Left lung (tissue), 10 donors: Measurements from ENCODE around the gene ZNF597. TPM values are rescaled to one million over a fixed set of nuclear protein-coding genes. Genes with fewer than 3 reads are reported as not detected.

Source experiments
- ATAC-seq: fragments of 200-7000 bp; cut with Tn5 transposase; one replicate; pipeline ENCODE4 v1.9.1; 2020; ENCODE audit warnings: moderate library complexity
- DNase-seq, 4 donors: peaks; one replicate each; pipeline ENCODE4 v3.0.0-alpha.2; 2013 to 2020
- H3K27ac ChIP-seq, 2 donors: fragments of 200-600 bp; sonication (generic) in 1 of 2; one replicate each; pipeline versions ENCODE4 v1.5.0 to v1.8.0; 2020 to 2021
- H3K27me3 ChIP-seq, 2 donors: fragments of 200-600 bp; sonication (generic) in 1 of 2; one replicate each; pipeline versions ENCODE4 v1.5.0 to v1.8.0; 2020 to 2021
- H3K36me3 ChIP-seq, 2 donors: fragments of 200-600 bp; sonication (generic) in 1 of 2; one replicate each; pipeline versions ENCODE4 v1.5.0 to v1.8.0; 2020 to 2021
- H3K4me1 ChIP-seq, 2 donors: fragments of 200-600 bp; one replicate each; pipeline ENCODE4 v1.8.0; 2021
- H3K4me3 ChIP-seq, 2 donors: fragments of 200-600 bp; sonication (generic) in 1 of 2; one replicate each; pipeline versions ENCODE4 v1.5.0 to v1.8.0; 2020 to 2021; ENCODE audit warnings: mild to moderate bottlenecking in 1 of 2
- H3K9me3 ChIP-seq, 2 donors: fragments of 200-600 bp; sonication (generic) in 1 of 2; one replicate each; pipeline versions ENCODE4 v1.5.0 to v1.8.0; 2020 to 2021
- CTCF ChIP-seq, 2 donors: fragments of 200-600 bp; sonication (generic) in 1 of 2; IDR thresholded peaks; one replicate each; pipeline versions ENCODE4 v1.5.0 to v1.8.0; 2021; ENCODE audit warnings: antibody characterized with exemption in 2 of 2
- intact Hi-C, 2 donors: fragments of 100-400 bp; cut with DNase I; formaldehyde crosslinking; loops; one replicate each; pipeline versions ENCODE4 v1.11.2 to v1.14.2; 2022
- polyA plus RNA-seq, 6 donors: library from polyadenylated mRNA; unstranded; fragments of 120-200 nt; gene quantifications; one replicate each; pipeline ENCODE4 v1.2.1, GENCODE V29; 2013; ENCODE audit not compliant: insufficient read length in 6 of 6
- total RNA-seq, 2 donors: library from RNA; stranded (reverse); fragmentation: NEBNext Ultra II Directional; extraction: Animal tissue kit (Norgen Biotek cat#: 25700); gene quantifications; one replicate each; pipeline ENCODE4 v1.2.1, GENCODE V29; 2021
- donor health status: DM: no; HTN: yes; CAD: no.
- donor health status: DM: no; HTN: no; CAD: no.

The ZNF597 gene
- total and polyA plus RNA-seq, 8 donors: 3.2 to 4.8 (median 4.2) TPM

- intact Hi-C loops: no loop called here
- peaks cover 30 to 54% of the 10 kb centered on the region in 2 donors for H3K4me1 ChIP-seq
- H3K36me3 ChIP-seq: no peaks in the 10 kb centered on the region
- no peaks in the 10 kb centered on the region for H3K27me3 ChIP-seq
- peak overlapping the region; percentile 95 to 96 for H3K27ac ChIP-seq
- DNase-seq: peak; percentile 85 to 97 (median 90)
- peak; percentile 28 to 53 for TF ChIP-seq CTCF (IDR thresholded peaks at IDR 0.05)
- no peaks in the 10 kb centered on the region for H3K9me3 ChIP-seq
- peak overlapping the region; percentile 87 for H3K4me3 ChIP-seq
- ATAC-seq: peak; percentile 95
Observed at GRCh38 chr16:3457434-3458252, 14.3 kb upstream of the ZNF597 start.

- DNase-seq (no peak), ATAC-seq (no peak)
- H3K4me1 ChIP-seq: peaks cover 13 to 48% of the 10 kb centered on the region in 2 donors
- intact Hi-C loops: no loop called here
- no peak overlapping the region for H3K27ac ChIP-seq
- TF ChIP-seq CTCF (IDR thresholded peaks at IDR 0.05): no peak
- H3K36me3 ChIP-seq: peaks cover 0 to 3% of the 10 kb centered on the region in 2 donors
- no peaks in the 10 kb centered on the region for H3K27me3 ChIP-seq
- H3K9me3 ChIP-seq: no peaks in the 10 kb centered on the region
- no peak overlapping the region for H3K4me3 ChIP-seq
Observed at GRCh38 chr16:3454631-3455147, 11.4 kb upstream of the ZNF597 start.

GRCh38 chr16:3454093-3454492, 10.8 kb upstream of the ZNF597 start:
- no peaks in the 10 kb centered on the region for H3K9me3 ChIP-seq
- no peak for TF ChIP-seq CTCF (IDR thresholded peaks at IDR 0.05)

GRCh38 chr16:3444032-3444388, 706 bp upstream of the ZNF597 start:
- intact Hi-C loops: no loop called here
- H3K4me3 ChIP-seq: peak overlapping the region; percentile 46 to 67
- peak; percentile 77 for ATAC-seq
- H3K4me1 ChIP-seq: peaks cover 0 to 22% of the 10 kb centered on the region in 2 donors
- peak overlapping the region; percentile 59 to 77 for H3K27ac ChIP-seq
- H3K27me3 ChIP-seq: no peaks in the 10 kb centered on the region
- TF ChIP-seq CTCF (IDR thresholded peaks at IDR 0.05): no peak
- DNase-seq: peak in 1 of 4 donors; percentile 34
- peaks cover 0 to 23% of the 10 kb centered on the region in 2 donors for H3K36me3 ChIP-seq
- peaks cover 0 to 17% of the 10 kb centered on the region in 2 donors for H3K9me3 ChIP-seq

More at GRCh38 chr16:3454093-3454492, 10.8 kb upstream of the ZNF597 start:
- ATAC-seq (no peak), DNase-seq (no peak)
- H3K4me3 ChIP-seq: no peak overlapping the region
- H3K36me3 ChIP-seq: peaks cover 0 to 3% of the 10 kb centered on the region in 2 donors
- no peak overlapping the region for H3K27ac ChIP-seq
- H3K27me3 ChIP-seq: no peaks in the 10 kb centered on the region
- H3K4me1 ChIP-seq: peaks cover 9 to 42% of the 10 kb centered on the region in 2 donors
- intact Hi-C loops: no loop called here

- Histone ChIP-seq H3K36me3 (peaks cover 0 to 34% of the 10 kb centered on the region in 2 donors), H3K27ac (no peak overlapping the region), H3K4me3 (no peak overlapping the region), H3K27me3 (peaks cover 6 to 12% of the 10 kb centered on the region in 2 donors), H3K4me1 (peaks cover 0 to 16% of the 10 kb centered on the region in 2 donors), H3K9me3 (peaks cover 0 to 17% of the 10 kb centered on the region in 2 donors)
- TF ChIP-seq CTCF (IDR thresholded peaks at IDR 0.05): no peak
- ATAC-seq: no peak
- DNase-seq: no peak
- intact Hi-C loops: no loop called here
Observed at GRCh38 chr16:3439637-3440036, 3.7 kb downstream of the ZNF597 start.
